Measurements from ENCODE around the gene POLRMT.

GRCh38 chr19:662962-663681, 29.8 kb upstream of the POLRMT start, which contains the start of gene RNF126:
- TF ChIP-seq SETDB1 (IDR thresholded peaks at IDR 0.05; ENCODE audit: insufficient read length, low read length) (no peak), YY1 (tag by site-specific recombination; IDR thresholded peaks at IDR 0.05) (no peak), ZBTB48 (tag by site-specific recombination; IDR thresholded peaks at IDR 0.05) (no peak)
- TF ChIP-seq, protein P1, sequence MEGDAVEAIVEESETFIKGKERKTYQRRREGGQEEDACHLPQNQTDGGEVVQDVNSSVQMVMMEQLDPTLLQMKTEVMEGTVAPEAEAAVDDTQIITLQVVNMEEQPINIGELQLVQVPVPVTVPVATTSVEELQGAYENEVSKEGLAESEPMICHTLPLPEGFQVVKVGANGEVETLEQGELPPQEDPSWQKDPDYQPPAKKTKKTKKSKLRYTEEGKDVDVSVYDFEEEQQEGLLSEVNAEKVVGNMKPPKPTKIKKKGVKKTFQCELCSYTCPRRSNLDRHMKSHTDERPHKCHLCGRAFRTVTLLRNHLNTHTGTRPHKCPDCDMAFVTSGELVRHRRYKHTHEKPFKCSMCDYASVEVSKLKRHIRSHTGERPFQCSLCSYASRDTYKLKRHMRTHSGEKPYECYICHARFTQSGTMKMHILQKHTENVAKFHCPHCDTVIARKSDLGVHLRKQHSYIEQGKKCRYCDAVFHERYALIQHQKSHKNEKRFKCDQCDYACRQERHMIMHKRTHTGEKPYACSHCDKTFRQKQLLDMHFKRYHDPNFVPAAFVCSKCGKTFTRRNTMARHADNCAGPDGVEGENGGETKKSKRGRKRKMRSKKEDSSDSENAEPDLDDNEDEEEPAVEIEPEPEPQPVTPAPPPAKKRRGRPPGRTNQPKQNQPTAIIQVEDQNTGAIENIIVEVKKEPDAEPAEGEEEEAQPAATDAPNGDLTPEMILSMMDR (tag by site-specific recombination; IDR thresholded peaks at IDR 0.05) = no peak
